Loucy (cell line): ENCODE results near the gene C1QL4.

ENCODE experiments used
- H2AFZ ChIP-seq: fragments of 200-600 bp; sonication (generic); 2 replicates; pipeline ENCODE4 v1.6.0; 2016; ENCODE audit warnings: antibody characterized with exemption, mild to moderate bottlenecking, low read length, moderate library complexity
- H3F3A ChIP-seq: fragments of 200-600 bp; 2 replicates; pipeline ENCODE4 v1.6.0; 2016; ENCODE audit warnings: antibody characterized with exemption, low read depth, mild to moderate bottlenecking
- H3K27me3 ChIP-seq: fragments of 200-600 bp; sonication (generic); 2 replicates; pipeline ENCODE4 v1.6.1; 2014; ENCODE audit warnings: low read length, mild to moderate bottlenecking; ENCODE audit not compliant: insufficient read depth, poor library complexity, severe bottlenecking
- H3K36me3 ChIP-seq: fragments of 200-600 bp; sonication (generic); 2 replicates; pipeline ENCODE4 v1.6.1; 2016; ENCODE audit warnings: low read length; ENCODE audit not compliant: insufficient read depth
- H3K4me1 ChIP-seq: fragments of 200-600 bp; sonication (generic); 2 replicates; pipeline ENCODE4 v1.5.1; 2014; ENCODE audit warnings: low read length, mild to moderate bottlenecking; ENCODE audit not compliant: insufficient read depth, poor library complexity, severe bottlenecking
- H3K4me2 ChIP-seq: fragments of 200-600 bp; sonication (generic); 2 replicates; pipeline ENCODE4 v1.6.0; 2014; ENCODE audit warnings: antibody characterized with exemption, low read length, low read depth, mild to moderate bottlenecking; ENCODE audit not compliant: poor library complexity, severe bottlenecking
- H3K4me3 ChIP-seq: fragments of 200-600 bp; sonication (generic); 2 replicates; pipeline ENCODE4 v1.5.1; 2014; ENCODE audit warnings: low read length, mild to moderate bottlenecking, mixed read lengths; ENCODE audit not compliant: poor library complexity, severe bottlenecking
- H3K79me2 ChIP-seq: fragments of 200-600 bp; sonication (generic); 2 replicates; pipeline ENCODE4 v1.6.1; 2014; ENCODE audit warnings: low read length; ENCODE audit not compliant: insufficient read depth
- H3K9ac ChIP-seq: fragments of 200-600 bp; sonication (generic); 2 replicates; pipeline ENCODE4 v1.6.0; 2014; ENCODE audit warnings: mild to moderate bottlenecking, low read depth, low read length, moderate library complexity; ENCODE audit not compliant: poor library complexity, severe bottlenecking
- H3K9me2 ChIP-seq: fragments of 200-600 bp; sonication (generic); replicated peaks from 2 replicates; pipeline ENCODE4 v1.6.1; 2016; ENCODE audit warnings: low read depth, low read length, mixed read lengths
- H3K9me3 ChIP-seq: fragments of 200-600 bp; sonication (generic); 2 replicates; pipeline ENCODE4 v1.6.1; 2014; ENCODE audit warnings: mild to moderate bottlenecking, antibody characterized with exemption, low read length, low read depth; ENCODE audit not compliant: insufficient read depth
- H4K20me1 ChIP-seq: fragments of 200-600 bp; sonication (generic); 2 replicates; pipeline ENCODE4 v1.6.0; 2014; ENCODE audit warnings: antibody characterized with exemption, low read length, mild to moderate bottlenecking; ENCODE audit not compliant: insufficient read depth, poor library complexity, severe bottlenecking
- CTCF ChIP-seq: fragments of 200-600 bp; sonication (generic); conservative IDR thresholded peaks from 2 replicates; pipeline ENCODE4 v1.5.1; 2014; ENCODE audit warnings: mild to moderate bottlenecking, antibody characterized with exemption, low read length
- EZH2phosphoT487 ChIP-seq: fragments of 200-600 bp; IDR thresholded peaks from 2 replicates; pipeline ENCODE4 v1.6.1; 2018; ENCODE audit warnings: antibody characterized with exemption, mild to moderate bottlenecking, moderate library complexity, borderline replicate concordance

C1QL4 gene

DNA sequence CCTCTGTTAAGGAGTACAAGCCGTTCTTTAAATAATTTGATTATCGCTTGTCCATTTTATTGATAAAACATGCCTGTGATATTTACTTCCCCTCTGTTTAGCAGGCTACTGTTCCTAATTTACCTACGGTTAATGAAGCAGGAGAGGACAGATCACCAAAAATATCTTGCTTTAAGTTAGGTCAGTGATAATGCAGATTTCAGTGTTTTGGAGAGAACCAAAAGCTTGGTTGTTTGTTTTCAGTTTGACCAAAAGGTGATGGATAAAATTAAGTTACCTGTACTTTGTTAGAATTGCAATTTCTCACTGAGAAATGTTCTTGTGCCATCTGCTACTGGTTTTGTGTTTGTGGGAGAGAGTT is 31.2 kb upstream of the C1QL4 start:
- no peaks in the 10 kb centered on the region for H3K36me3 ChIP-seq
- TF ChIP-seq EZH2phosphoT487 (no peak), CTCF (no peak)
- peak overlapping the region; percentile 92 for H3K4me3 ChIP-seq
- H3K4me1 ChIP-seq, result peaks cover 59% of the 10 kb centered on the region
- peak overlapping the region; percentile 96 for H3K9ac ChIP-seq
- no peaks in the 10 kb centered on the region for H3K9me3 ChIP-seq
- peaks cover 29% of the 10 kb centered on the region for H4K20me1 ChIP-seq
- no peaks in the 10 kb centered on the region for H3K9me2 ChIP-seq
- peaks cover 3% of the 10 kb centered on the region; the same call in 1 of the 2 replicates for H3F3A ChIP-seq
- peak overlapping the region; percentile 92 for H3K4me2 ChIP-seq
- 0 out of 2 replicates have a peak overlapping the region, but pooled peaks have one; percentile 98 for H2AFZ ChIP-seq
- H3K27me3 ChIP-seq, result no peaks in the 10 kb centered on the region
- H3K79me2 ChIP-seq, result peaks cover 57% of the 10 kb centered on the region

GRCh38 chr12:49367381-49368239 is 30.6 kb upstream of the C1QL4 start, which contains the start of gene SPATS2:
TSS of gene SPATS2 (plus strand) at chr12:49367462. CDS start at chr12:49461013, 93,551 bp downstream.
- peaks cover 28% of the 10 kb centered on the region for H4K20me1 ChIP-seq
- H3K79me2 ChIP-seq, result peaks cover 51% of the 10 kb centered on the region
- peak within 1 kb of the TSS; percentile 98 for H2AFZ ChIP-seq
- H3K4me1 ChIP-seq, result peaks cover 57% of the 10 kb centered on the region
- no peaks in the 10 kb centered on the region for H3K9me3 ChIP-seq
- peak within 1 kb of the TSS; percentile 96 for H3K9ac ChIP-seq
- H3K4me3 ChIP-seq, result peak within 1 kb of the TSS; percentile 92
- no peaks in the 10 kb centered on the region for H3K36me3 ChIP-seq
- H3K27me3 ChIP-seq, result no peaks in the 10 kb centered on the region
- peaks cover 3% of the 10 kb centered on the region; the same call in 1 of the 2 replicates for H3F3A ChIP-seq
- peak within 1 kb of the TSS; percentile 92 for H3K4me2 ChIP-seq
- TF ChIP-seq CTCF (no peak), EZH2phosphoT487 (no peak)
- no peaks in the 10 kb centered on the region for H3K9me2 ChIP-seq

- H3K79me2 ChIP-seq, result peaks cover 43% of the 10 kb centered on the region
- H3K36me3 ChIP-seq, result no peaks in the 10 kb centered on the region
Observed at GRCh38 chr12:49366652-49367380, 29.8 kb upstream of the C1QL4 start.

More at GRCh38 chr12:49366652-49367380, 29.8 kb upstream of the C1QL4 start:
- Histone ChIP-seq H2AFZ (peak overlapping the region; percentile 98), H3F3A (peaks cover 3% of the 10 kb centered on the region; the same call in 1 of the 2 replicates), H3K27me3 (no peaks in the 10 kb centered on the region), H3K9me2 (no peaks in the 10 kb centered on the region), H4K20me1 (peaks cover 24% of the 10 kb centered on the region), H3K9ac (peak overlapping the region; percentile 96), H3K4me1 (peaks cover 50% of the 10 kb centered on the region), H3K4me3 (peak overlapping the region; percentile 92), H3K9me3 (no peaks in the 10 kb centered on the region), H3K4me2 (peak overlapping the region; percentile 84)
- TF ChIP-seq EZH2phosphoT487 (no peak), CTCF (0 out of 2 replicates have a peak, but pooled peaks have one; percentile 11)
